ENCODE data around the gene ERBB4. TPM values are rescaled to one million over a fixed set of nuclear protein-coding genes. Genes with fewer than 3 reads are reported as not detected.

Gene ERBB4
- polyA plus RNA-seq, 1 of the 3 experiments (the other 2 are of a cell fraction): 0.05 TPM

DNA sequence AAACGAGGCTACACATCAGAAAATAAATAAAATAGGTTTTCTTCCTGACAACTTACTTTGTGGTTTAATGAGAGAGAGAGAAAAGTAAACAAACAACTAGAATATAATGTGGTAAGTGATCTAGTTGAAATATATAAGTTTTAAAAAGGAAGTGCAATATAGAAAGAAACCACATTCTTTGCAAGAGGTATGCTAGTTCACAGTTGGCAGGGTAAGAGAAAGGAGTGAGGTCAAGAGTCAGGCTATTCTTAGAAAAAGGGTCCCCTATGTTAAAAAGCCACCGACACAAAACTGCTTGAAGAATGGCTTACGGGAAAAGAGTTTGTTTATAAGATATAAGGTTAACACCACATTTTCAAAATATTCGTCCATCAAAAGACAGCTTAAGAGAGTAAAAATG lies 462.1 kb downstream of the ERBB4 start:
- H3K9ac ChIP-seq: no peak overlapping the region
- no peaks in the 10 kb centered on the region for H3K79me2 ChIP-seq (ENCODE audit: insufficient read depth)
- no peaks in the 10 kb centered on the region for H3K9me3 ChIP-seq
- POLR2A ChIA-PET: no interaction called here
- no peaks in the 10 kb centered on the region for H3K27me3 ChIP-seq (ENCODE audit: insufficient read depth)
- no peaks in the 10 kb centered on the region; the same call in 1 of the 2 replicates for H3K9me2 ChIP-seq
- no peak overlapping the region for H3K27ac ChIP-seq (ENCODE audit: low read depth in 2 of 2, low read length in 1 of 2)
- no peaks in the 10 kb centered on the region for H4K20me1 ChIP-seq (ENCODE audit: insufficient read depth)
- no peak overlapping the region for H3K4me2 ChIP-seq
- no peak overlapping the region for H2AFZ ChIP-seq (ENCODE audit: low read depth)
- CTCF ChIA-PET: interaction anchor here (0.5 kb wide), 1 partner anchor 368 kb away, joined by 3 read pairs; no protein-coding TSS in a partner anchor
- no peaks in the 10 kb centered on the region for H3K36me3 ChIP-seq (replicated peaks in 1 of 2; ENCODE audit: control insufficient read depth in 1 of 2, insufficient read depth in 2 of 2, low read length in 1 of 2)
- TF ChIP-seq SMC3 (IDR thresholded peaks at IDR 0.05; ENCODE audit: low read depth, low read length) (no peak), GATA2 (CRISPR knock-in tag; IDR thresholded peaks at IDR 0.05) (no peak), SIN3A (IDR thresholded peaks at IDR 0.05; ENCODE audit: borderline replicate concordance, low read depth, low read length) (no peak), TCF12 (IDR thresholded peaks at IDR 0.05) (no peak), GABPA (IDR thresholded peaks at IDR 0.05; ENCODE audit: low read depth) (no peak), ELF1 (IDR thresholded peaks at IDR 0.05) (no peak), TEAD4 (IDR thresholded peaks at IDR 0.05; ENCODE audit: borderline replicate concordance, insufficient read depth) (no peak), RAD21 (IDR thresholded peaks at IDR 0.05; ENCODE audit: low read length) (no peak), FOSL2 (IDR thresholded peaks at IDR 0.05; ENCODE audit: borderline replicate concordance, low read depth) (no peak), YY1 (IDR thresholded peaks at IDR 0.05; ENCODE audit: low read depth) (no peak), NRF1 (IDR thresholded peaks at IDR 0.05; ENCODE audit: low read depth, low read length) (no peak)
- TF ChIP-seq, protein P1, sequence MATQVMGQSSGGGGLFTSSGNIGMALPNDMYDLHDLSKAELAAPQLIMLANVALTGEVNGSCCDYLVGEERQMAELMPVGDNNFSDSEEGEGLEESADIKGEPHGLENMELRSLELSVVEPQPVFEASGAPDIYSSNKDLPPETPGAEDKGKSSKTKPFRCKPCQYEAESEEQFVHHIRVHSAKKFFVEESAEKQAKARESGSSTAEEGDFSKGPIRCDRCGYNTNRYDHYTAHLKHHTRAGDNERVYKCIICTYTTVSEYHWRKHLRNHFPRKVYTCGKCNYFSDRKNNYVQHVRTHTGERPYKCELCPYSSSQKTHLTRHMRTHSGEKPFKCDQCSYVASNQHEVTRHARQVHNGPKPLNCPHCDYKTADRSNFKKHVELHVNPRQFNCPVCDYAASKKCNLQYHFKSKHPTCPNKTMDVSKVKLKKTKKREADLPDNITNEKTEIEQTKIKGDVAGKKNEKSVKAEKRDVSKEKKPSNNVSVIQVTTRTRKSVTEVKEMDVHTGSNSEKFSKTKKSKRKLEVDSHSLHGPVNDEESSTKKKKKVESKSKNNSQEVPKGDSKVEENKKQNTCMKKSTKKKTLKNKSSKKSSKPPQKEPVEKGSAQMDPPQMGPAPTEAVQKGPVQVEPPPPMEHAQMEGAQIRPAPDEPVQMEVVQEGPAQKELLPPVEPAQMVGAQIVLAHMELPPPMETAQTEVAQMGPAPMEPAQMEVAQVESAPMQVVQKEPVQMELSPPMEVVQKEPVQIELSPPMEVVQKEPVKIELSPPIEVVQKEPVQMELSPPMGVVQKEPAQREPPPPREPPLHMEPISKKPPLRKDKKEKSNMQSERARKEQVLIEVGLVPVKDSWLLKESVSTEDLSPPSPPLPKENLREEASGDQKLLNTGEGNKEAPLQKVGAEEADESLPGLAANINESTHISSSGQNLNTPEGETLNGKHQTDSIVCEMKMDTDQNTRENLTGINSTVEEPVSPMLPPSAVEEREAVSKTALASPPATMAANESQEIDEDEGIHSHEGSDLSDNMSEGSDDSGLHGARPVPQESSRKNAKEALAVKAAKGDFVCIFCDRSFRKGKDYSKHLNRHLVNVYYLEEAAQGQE (IDR thresholded peaks at IDR 0.05; ENCODE audit: low read depth, low read length): no peak
- TF ChIP-seq, protein P2, sequence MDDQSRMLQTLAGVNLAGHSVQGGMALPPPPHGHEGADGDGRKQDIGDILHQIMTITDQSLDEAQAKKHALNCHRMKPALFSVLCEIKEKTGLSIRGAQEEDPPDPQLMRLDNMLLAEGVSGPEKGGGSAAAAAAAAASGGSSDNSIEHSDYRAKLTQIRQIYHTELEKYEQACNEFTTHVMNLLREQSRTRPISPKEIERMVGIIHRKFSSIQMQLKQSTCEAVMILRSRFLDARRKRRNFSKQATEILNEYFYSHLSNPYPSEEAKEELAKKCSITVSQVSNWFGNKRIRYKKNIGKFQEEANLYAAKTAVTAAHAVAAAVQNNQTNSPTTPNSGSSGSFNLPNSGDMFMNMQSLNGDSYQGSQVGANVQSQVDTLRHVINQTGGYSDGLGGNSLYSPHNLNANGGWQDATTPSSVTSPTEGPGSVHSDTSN (IDR thresholded peaks at IDR 0.05): no peak
- TF ChIP-seq, protein P3, sequence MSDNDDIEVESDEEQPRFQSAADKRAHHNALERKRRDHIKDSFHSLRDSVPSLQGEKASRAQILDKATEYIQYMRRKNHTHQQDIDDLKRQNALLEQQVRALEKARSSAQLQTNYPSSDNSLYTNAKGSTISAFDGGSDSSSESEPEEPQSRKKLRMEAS (IDR thresholded peaks at IDR 0.05; ENCODE audit: low read depth): no peak
- TF ChIP-seq, protein P4, sequence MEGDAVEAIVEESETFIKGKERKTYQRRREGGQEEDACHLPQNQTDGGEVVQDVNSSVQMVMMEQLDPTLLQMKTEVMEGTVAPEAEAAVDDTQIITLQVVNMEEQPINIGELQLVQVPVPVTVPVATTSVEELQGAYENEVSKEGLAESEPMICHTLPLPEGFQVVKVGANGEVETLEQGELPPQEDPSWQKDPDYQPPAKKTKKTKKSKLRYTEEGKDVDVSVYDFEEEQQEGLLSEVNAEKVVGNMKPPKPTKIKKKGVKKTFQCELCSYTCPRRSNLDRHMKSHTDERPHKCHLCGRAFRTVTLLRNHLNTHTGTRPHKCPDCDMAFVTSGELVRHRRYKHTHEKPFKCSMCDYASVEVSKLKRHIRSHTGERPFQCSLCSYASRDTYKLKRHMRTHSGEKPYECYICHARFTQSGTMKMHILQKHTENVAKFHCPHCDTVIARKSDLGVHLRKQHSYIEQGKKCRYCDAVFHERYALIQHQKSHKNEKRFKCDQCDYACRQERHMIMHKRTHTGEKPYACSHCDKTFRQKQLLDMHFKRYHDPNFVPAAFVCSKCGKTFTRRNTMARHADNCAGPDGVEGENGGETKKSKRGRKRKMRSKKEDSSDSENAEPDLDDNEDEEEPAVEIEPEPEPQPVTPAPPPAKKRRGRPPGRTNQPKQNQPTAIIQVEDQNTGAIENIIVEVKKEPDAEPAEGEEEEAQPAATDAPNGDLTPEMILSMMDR (IDR thresholded peaks at IDR 0.05): no peak
- TF ChIP-seq, protein P5, sequence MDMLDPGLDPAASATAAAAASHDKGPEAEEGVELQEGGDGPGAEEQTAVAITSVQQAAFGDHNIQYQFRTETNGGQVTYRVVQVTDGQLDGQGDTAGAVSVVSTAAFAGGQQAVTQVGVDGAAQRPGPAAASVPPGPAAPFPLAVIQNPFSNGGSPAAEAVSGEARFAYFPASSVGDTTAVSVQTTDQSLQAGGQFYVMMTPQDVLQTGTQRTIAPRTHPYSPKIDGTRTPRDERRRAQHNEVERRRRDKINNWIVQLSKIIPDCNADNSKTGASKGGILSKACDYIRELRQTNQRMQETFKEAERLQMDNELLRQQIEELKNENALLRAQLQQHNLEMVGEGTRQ (IDR thresholded peaks at IDR 0.05; ENCODE audit: borderline replicate concordance, low read depth, low read length): no peak
- no peak overlapping the region for H3K4me3 ChIP-seq (ENCODE audit: low read depth in 2 of 2, low read length in 1 of 2)
- H3F3A ChIP-seq (replicated peaks; ENCODE audit: insufficient read depth): no peaks in the 10 kb centered on the region
- DNase-seq: no peak
- WGBS (ENCODE audit: low lambda C conversion rate): 68% methylated on average over 4 of the region's 4 CpGs
- no peaks in the 10 kb centered on the region for H3K4me1 ChIP-seq (ENCODE audit: control insufficient read depth in 1 of 2, insufficient read depth in 2 of 2, low read depth in 1 of 2, low read length in 1 of 2)

Data from SK-N-SH (cell line).